Activated CD4-positive, alpha-beta memory T cell treated with anti-CD3 and anti-CD28 coated beads, Interleukin-2, amount 10 ng/mL, durations not matched to agents 7 days and 5 days (primary cell): Measurements from ENCODE around the gene ADK. TPM values are rescaled to one million over a fixed set of nuclear protein-coding genes. Genes with fewer than 3 reads are reported as not detected.

Source experiments
- CTCF ChIA-PET: fragments of 350-600 bp; sonication (Branson Sonifier 250); formaldehyde crosslinking; loops from one replicate; lab custom pipeline; 2021; ENCODE audit warnings: antibody characterized with exemption, inconsistent platforms; lab: Charles Lee
- POLR2A ChIA-PET: fragments of 350-600 bp; sonication (Branson Sonifier 250); formaldehyde crosslinking; loops from one replicate; lab custom pipeline; 2021; ENCODE audit warnings: antibody characterized with exemption; lab: Charles Lee
- DNase-seq: peaks from one replicate; pipeline ENCODE4 v3.0.0-alpha.2; 2020
- H3K27ac Mint-ChIP-seq: one replicate; pipeline ENCODE4 v1.8.0; 2021; ENCODE audit warnings: mild to moderate bottlenecking, mixed read lengths
- H3K27me3 Mint-ChIP-seq: one replicate; pipeline ENCODE4 v1.8.0; 2021; ENCODE audit warnings: mixed read lengths
- H3K36me3 Mint-ChIP-seq: one replicate; pipeline ENCODE4 v1.8.0; 2021; ENCODE audit warnings: low read depth, mixed read lengths
- H3K4me1 Mint-ChIP-seq: one replicate; pipeline ENCODE4 v1.8.0; 2021; ENCODE audit warnings: mixed read lengths
- H3K4me3 Mint-ChIP-seq: one replicate; pipeline ENCODE4 v1.8.0; 2021; ENCODE audit warnings: mild to moderate bottlenecking, mixed read lengths
- H3K9me3 Mint-ChIP-seq: one replicate; pipeline ENCODE4 v1.8.0; 2021; ENCODE audit warnings: mixed read lengths
- total RNA-seq, 2 experiments: library from RNA; stranded (reverse); gene quantifications; one replicate each; pipeline ENCODE4 v1.2.3, GENCODE V29; 2021

Gene ADK
- 10 to 100 TPM; 29.3 to 31.8 TPM for total RNA-seq

- peak within 1 kb of the TSS; percentile 48 for H3K27ac Mint-ChIP-seq
- peak; percentile 100 for DNase-seq
- ChIA-PET CTCF (interaction anchor here (0.8 to 2.5 kb wide), 12 partner anchors 14 to 272 kb away, joined by 3 to 14 read pairs (median 4); no protein-coding TSS in a partner anchor), POLR2A (interaction anchor here (0.6 to 2.9 kb wide), 20 partner anchors 9 to 1083 kb away, joined by 3 to 34 read pairs (median 6); partner anchors contain the start of gene VDAC2)
- H3K4me3 Mint-ChIP-seq, result no peak within 1 kb of the TSS
- no peaks in the 10 kb centered on the region for H3K9me3 Mint-ChIP-seq
- H3K36me3 Mint-ChIP-seq, result peaks cover 11% of the 10 kb centered on the region
- peaks cover 38% of the 10 kb centered on the region for H3K4me1 Mint-ChIP-seq
- H3K27me3 Mint-ChIP-seq, result no peaks in the 10 kb centered on the region
These were observed at the start of gene ADK for GRCh38 chr10:74150990-74151878. ADK (plus strand) TSS chr10:74151221; CDS start chr10:74151279, 58 bp downstream.

- no peaks in the 10 kb centered on the region for H3K27me3 Mint-ChIP-seq
- no peak overlapping the region for H3K4me3 Mint-ChIP-seq
- H3K27ac Mint-ChIP-seq, result no peak overlapping the region
- H3K4me1 Mint-ChIP-seq, result peaks cover 7% of the 10 kb centered on the region
- no peaks in the 10 kb centered on the region for H3K9me3 Mint-ChIP-seq
- CTCF ChIA-PET, result interaction anchor here (0.5 to 3.3 kb wide), 16 partner anchors 10 to 255 kb away, joined by 3 to 18 read pairs (median 4); no protein-coding TSS in a partner anchor
- POLR2A ChIA-PET, result interaction anchor here (1.2 kb wide), 1 partner anchor 24 kb away, joined by 3 read pairs; no protein-coding TSS in a partner anchor
- peaks cover 72% of the 10 kb centered on the region for H3K36me3 Mint-ChIP-seq
- no peak for DNase-seq
These were observed 47.3 kb upstream of the ADK start for GRCh38 chr10:74103560-74104258.

- ChIA-PET POLR2A (interaction anchor here (1.2 kb wide), 1 partner anchor 25 kb away, joined by 3 read pairs; no protein-coding TSS in a partner anchor), CTCF (interaction anchor here (0.6 to 3.3 kb wide), 5 partner anchors 10 to 225 kb away, joined by 3 to 18 read pairs (median 5); no protein-coding TSS in a partner anchor)
- Mint-ChIP-seq H3K4me3 (no peak overlapping the region), H3K27ac (no peak overlapping the region), H3K9me3 (no peaks in the 10 kb centered on the region), H3K36me3 (peaks cover 72% of the 10 kb centered on the region), H3K4me1 (peaks cover 4% of the 10 kb centered on the region), H3K27me3 (no peaks in the 10 kb centered on the region)
- DNase-seq, result no peak
These were observed 46.5 kb upstream of the ADK start for GRCh38 chr10:74104480-74104879.

GRCh38 chr10:74104996-74105395 lies 46.0 kb upstream of the ADK start:
- peaks cover 73% of the 10 kb centered on the region for H3K36me3 Mint-ChIP-seq
- CTCF ChIA-PET, result interaction anchor here (0.6 to 3.3 kb wide), 3 partner anchors 11 to 218 kb away, joined by 3 to 18 read pairs (median 12); no protein-coding TSS in a partner anchor
- POLR2A ChIA-PET, result interaction anchor here (1.2 kb wide), 1 partner anchor 25 kb away, joined by 3 read pairs; no protein-coding TSS in a partner anchor
- no peaks in the 10 kb centered on the region for H3K9me3 Mint-ChIP-seq
- H3K27me3 Mint-ChIP-seq, result no peaks in the 10 kb centered on the region
- peaks cover 7% of the 10 kb centered on the region for H3K4me1 Mint-ChIP-seq
- H3K4me3 Mint-ChIP-seq, result no peak overlapping the region
- H3K27ac Mint-ChIP-seq, result no peak overlapping the region
- no peak for DNase-seq

GRCh38 chr10:74107391-74107790 lies 43.6 kb upstream of the ADK start:
- ChIA-PET CTCF (interaction anchor here (1.0 to 2.8 kb wide), 3 partner anchors 7 to 221 kb away, joined by 3 to 9 read pairs (median 4); no protein-coding TSS in a partner anchor), POLR2A (interaction anchor here (1.3 to 3.0 kb wide), 2 partner anchors 14 to 16 kb away, joined by 5 to 12 read pairs; no protein-coding TSS in a partner anchor)
- Mint-ChIP-seq H3K27ac (no peak overlapping the region), H3K36me3 (peaks cover 85% of the 10 kb centered on the region), H3K4me3 (no peak overlapping the region), H3K4me1 (peaks cover 7% of the 10 kb centered on the region), H3K9me3 (no peaks in the 10 kb centered on the region), H3K27me3 (no peaks in the 10 kb centered on the region)
- DNase-seq, result no peak

GRCh38 chr10:74109452-74109851 lies 41.6 kb upstream of the ADK start:
- POLR2A ChIA-PET, result interaction anchor here (1.2 to 3.0 kb wide), 3 partner anchors 11 to 41 kb away, joined by 3 to 12 read pairs (median 7); partner anchors contain the start of genes ADK and AP3M1
- Mint-ChIP-seq H3K9me3 (no peaks in the 10 kb centered on the region), H3K27me3 (no peaks in the 10 kb centered on the region), H3K27ac (no peak overlapping the region), H3K36me3 (peaks cover 89% of the 10 kb centered on the region), H3K4me1 (peaks cover 7% of the 10 kb centered on the region), H3K4me3 (no peak overlapping the region)
- CTCF ChIA-PET, result interaction anchor here (0.5 to 2.8 kb wide), 3 partner anchors 64 to 223 kb away, joined by 4 to 9 read pairs (median 4); no protein-coding TSS in a partner anchor
- no peak for DNase-seq

GRCh38 chr10:74110120-74110519 lies 40.9 kb upstream of the ADK start:
- ChIA-PET POLR2A (interaction anchor here (3.0 kb wide), 1 partner anchor 11 kb away, joined by 12 read pairs; no protein-coding TSS in a partner anchor), CTCF (interaction anchor here (0.5 to 1.3 kb wide), 2 partner anchors 63 to 224 kb away, joined by 4 read pairs; no protein-coding TSS in a partner anchor)
- peaks cover 7% of the 10 kb centered on the region for H3K4me1 Mint-ChIP-seq
- no peak overlapping the region for H3K27ac Mint-ChIP-seq
- H3K4me3 Mint-ChIP-seq, result no peak overlapping the region
- DNase-seq, result no peak
- no peaks in the 10 kb centered on the region for H3K9me3 Mint-ChIP-seq
- peaks cover 89% of the 10 kb centered on the region for H3K36me3 Mint-ChIP-seq
- H3K27me3 Mint-ChIP-seq, result no peaks in the 10 kb centered on the region

- Mint-ChIP-seq H3K27ac (no peak overlapping the region), H3K4me1 (peaks cover 8% of the 10 kb centered on the region), H3K27me3 (no peaks in the 10 kb centered on the region), H3K9me3 (no peaks in the 10 kb centered on the region), H3K4me3 (no peak overlapping the region), H3K36me3 (peaks cover 92% of the 10 kb centered on the region)
- ChIA-PET POLR2A (no interaction called here), CTCF (interaction anchor here (0.8 to 1.7 kb wide), 2 partner anchors 10 to 225 kb away, joined by 4 to 5 read pairs; no protein-coding TSS in a partner anchor)
- no peak for DNase-seq
These were observed 39.2 kb upstream of the ADK start for GRCh38 chr10:74111799-74112198.

- H3K4me1 Mint-ChIP-seq, result peaks cover 10% of the 10 kb centered on the region
- H3K27me3 Mint-ChIP-seq, result no peaks in the 10 kb centered on the region
- H3K9me3 Mint-ChIP-seq, result no peaks in the 10 kb centered on the region
- no peak overlapping the region for H3K4me3 Mint-ChIP-seq
- H3K36me3 Mint-ChIP-seq, result peaks cover 94% of the 10 kb centered on the region
- POLR2A ChIA-PET, result interaction anchor here (1.5 kb wide), 1 partner anchor 20 kb away, joined by 6 read pairs; no protein-coding TSS in a partner anchor
- DNase-seq, result no peak
- CTCF ChIA-PET, result no interaction called here
- no peak overlapping the region for H3K27ac Mint-ChIP-seq
These were observed 37.5 kb upstream of the ADK start for GRCh38 chr10:74113546-74113945.

- Mint-ChIP-seq H3K4me3 (no peak overlapping the region), H3K27ac (peak overlapping the region; percentile 26), H3K9me3 (no peaks in the 10 kb centered on the region), H3K27me3 (no peaks in the 10 kb centered on the region), H3K36me3 (peaks cover 94% of the 10 kb centered on the region), H3K4me1 (peaks cover 10% of the 10 kb centered on the region)
- DNase-seq, result no peak
- ChIA-PET CTCF (interaction anchor here (0.9 kb wide), 1 partner anchor 227 kb away, joined by 3 read pairs; no protein-coding TSS in a partner anchor), POLR2A (interaction anchor here (1.5 kb wide), 1 partner anchor 21 kb away, joined by 6 read pairs; no protein-coding TSS in a partner anchor)
These were observed 37.0 kb upstream of the ADK start for GRCh38 chr10:74114041-74114448.

GRCh38 chr10:74117738-74118137 lies 33.3 kb upstream of the ADK start:
- Mint-ChIP-seq H3K36me3 (peaks cover 93% of the 10 kb centered on the region), H3K4me1 (peaks cover 5% of the 10 kb centered on the region), H3K4me3 (no peak overlapping the region), H3K9me3 (no peaks in the 10 kb centered on the region), H3K27me3 (no peaks in the 10 kb centered on the region), H3K27ac (no peak overlapping the region)
- CTCF ChIA-PET, result interaction anchor here (1.2 kb wide), 1 partner anchor 238 kb away, joined by 3 read pairs; no protein-coding TSS in a partner anchor
- POLR2A ChIA-PET, result interaction anchor here (0.9 to 1.2 kb wide), 2 partner anchors 10 to 92 kb away, joined by 3 read pairs; no protein-coding TSS in a partner anchor
- DNase-seq, result no peak
